ENCODE data around the gene MYL2. TPM values are rescaled to one million over a fixed set of nuclear protein-coding genes. Genes with fewer than 3 reads are reported as not detected.
A peak's percentile ranks its signal among the peaks of the same experiment; 100 is the strongest.

The MYL2 gene
- total RNA-seq, 1 experiment from 2014 or later: 0.39 TPM

DNA sequence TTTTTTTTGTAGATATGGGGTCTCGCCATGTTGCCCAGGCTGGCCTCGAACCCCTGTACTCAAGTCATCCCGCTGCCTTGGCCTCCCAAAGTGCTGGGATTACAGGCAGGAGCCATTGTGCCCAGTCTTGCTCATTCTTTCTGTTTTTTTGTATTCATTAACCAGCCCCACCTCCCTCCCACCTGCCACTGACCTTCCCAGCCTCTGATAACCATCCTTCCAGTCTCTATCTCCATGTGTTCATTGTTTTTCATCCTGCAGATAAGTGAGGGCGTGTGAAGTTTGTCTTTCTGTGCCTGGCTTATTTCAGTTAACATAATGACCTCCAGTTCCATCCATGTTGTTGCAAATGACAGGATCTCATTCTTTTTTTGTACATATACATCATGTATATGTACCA, 19.0 kb downstream of the MYL2 start:
- CTCF ChIA-PET: no interaction called here
- H3K4me1 ChIP-seq (ENCODE audit: control insufficient read depth in 1 of 2, insufficient read depth in 2 of 2, low read length in 2 of 2): peaks cover 0 to 10% of the 10 kb centered on the region in 2 experiments; a peak in 1 of 4 replicates
- H3K9me2 ChIP-seq (ENCODE audit: insufficient read depth): no peaks in the 10 kb centered on the region
- no peak overlapping the region for H3K4me3 ChIP-seq (replicated peaks in 1 of 2; ENCODE audit: low read depth in 1 of 2, low read length in 2 of 2)
- no peaks in the 10 kb centered on the region for H3K9me3 ChIP-seq (ENCODE audit: control insufficient read depth in 1 of 2, insufficient read depth in 1 of 2, low read depth in 1 of 2, low read length in 2 of 2)
- TF ChIP-seq JUND (IDR thresholded peaks at IDR 0.05) (no peak), SP1 (IDR thresholded peaks at IDR 0.05; ENCODE audit: low read depth) (no peak), CBX3 (IDR thresholded peaks at IDR 0.05; ENCODE audit: low read depth) (no peak), POLR2AphosphoS5 (IDR thresholded peaks at IDR 0.05; ENCODE audit: low read depth, low read length) (no peak), SIN3A (IDR thresholded peaks at IDR 0.05; ENCODE audit: low read depth) (no peak)
- H3K27me3 ChIP-seq (ENCODE audit: insufficient read depth, low read length): no peaks in the 10 kb centered on the region
- intact Hi-C loops (cut with micrococcal nuclease): no loop called here
- DNase-seq (ENCODE audit: low read depth, low spot score) (no peak), ATAC-seq (no peak)
- no peaks in the 10 kb centered on the region for H4K20me1 ChIP-seq (ENCODE audit: insufficient read depth)
- RAD21 ChIA-PET (ENCODE audit: low non-redundant PET in 1 of 2, low total read pairs in 2 of 2, uncharacterized antibody in 2 of 2, unreplicated experiment in 2 of 2): no interaction called here
- H3K36me3 ChIP-seq (ENCODE audit: control insufficient read depth in 1 of 2, insufficient read depth in 2 of 2, low read length in 2 of 2): no peaks in the 10 kb centered on the region
- POLR2A ChIA-PET: no interaction called here
- no peak overlapping the region for H3K9ac ChIP-seq (ENCODE audit: low read length)
- BruUV-seq (replicated peaks): no TSS peak
- H3K4me2 ChIP-seq (ENCODE audit: low read length): no peak overlapping the region
- no peak overlapping the region for H3K27ac ChIP-seq (ENCODE audit: low read depth, low read length)
- no peaks in the 10 kb centered on the region for H3K79me2 ChIP-seq (ENCODE audit: insufficient read depth, low read length)
- H2AFZ ChIP-seq (ENCODE audit: low read depth, low read length, poor library complexity, severe bottlenecking): no peak overlapping the region

GRCh38 chr12:110896559-110896958, 23.8 kb downstream of the MYL2 start:
- Histone ChIP-seq H3K4me2 (ENCODE audit: low read length) (peak overlapping the region; percentile 38), H3K4me3 (replicated peaks in 1 of 2; ENCODE audit: low read depth in 1 of 2, low read length in 2 of 2) (no peak overlapping the region), H3K27me3 (ENCODE audit: insufficient read depth, low read length) (no peaks in the 10 kb centered on the region), H3K9ac (ENCODE audit: low read length) (0 out of 2 replicates have a peak overlapping the region, but pooled peaks have one; percentile 8), H3K36me3 (ENCODE audit: control insufficient read depth in 1 of 2, insufficient read depth in 2 of 2, low read length in 2 of 2) (no peaks in the 10 kb centered on the region), H3K4me1 (ENCODE audit: control insufficient read depth in 1 of 2, insufficient read depth in 2 of 2, low read length in 2 of 2) (peaks cover 0 to 37% of the 10 kb centered on the region in 2 experiments; a peak in 2 of 4 replicates), H3K27ac (ENCODE audit: low read depth, low read length) (no peak overlapping the region), H2AFZ (ENCODE audit: low read depth, low read length, poor library complexity, severe bottlenecking) (peak overlapping the region; percentile 49), H3K9me2 (ENCODE audit: insufficient read depth) (no peaks in the 10 kb centered on the region), H3K79me2 (ENCODE audit: insufficient read depth, low read length) (no peaks in the 10 kb centered on the region), H3K9me3 (ENCODE audit: control insufficient read depth in 1 of 2, insufficient read depth in 1 of 2, low read depth in 1 of 2, low read length in 2 of 2) (no peaks in the 10 kb centered on the region), H4K20me1 (ENCODE audit: insufficient read depth) (no peaks in the 10 kb centered on the region)
- DNase-seq (ENCODE audit: low read depth, low spot score) (no peak), ATAC-seq (no peak)
- intact Hi-C loops (cut with micrococcal nuclease): loop anchor here (10.0 kb wide), 1 partner anchor 278 kb away; no protein-coding TSS in a partner anchor
- no TSS peak for BruUV-seq (replicated peaks)
- POLR2A ChIA-PET: no interaction called here
- TF ChIP-seq POLR2A (IDR thresholded peaks at IDR 0.05; ENCODE audit: borderline replicate concordance, extremely low read depth, insufficient read depth, insufficient read length): no peak
- TF ChIP-seq FOSL1 (IDR thresholded peaks at IDR 0.05; ENCODE audit: low read depth): no peak
- TF ChIP-seq ZNF274 (IDR thresholded peaks at IDR 0.05; ENCODE audit: low read depth, low read length): no peak
- RAD21 ChIA-PET (ENCODE audit: low non-redundant PET in 1 of 2, low total read pairs in 2 of 2, uncharacterized antibody in 2 of 2, unreplicated experiment in 2 of 2): no interaction called here
- CTCF ChIA-PET: interaction anchor here (1.2 to 2.1 kb wide), 4 partner anchors 9 to 417 kb away, joined by 3 to 12 read pairs (median 6); no protein-coding TSS in a partner anchor
